Breast epithelium (tissue), 3 donors: ENCODE data around the gene CSNK1D.

Experiments
- POLR2A ChIP-seq: fragments of 450-650 bp; IDR thresholded peaks from one replicate; pipeline ENCODE4 v1.6.1; 2016; ENCODE audit warnings: antibody characterized with exemption, mild to moderate bottlenecking, moderate library complexity
- POLR2AphosphoS5 ChIP-seq, 3 donors: sonication (generic); formaldehyde crosslinking; IDR thresholded peaks; one replicate each; pipeline ENCODE4 v1.6.1; 2017; ENCODE audit warnings: antibody characterized with exemption in 3 of 3
- TF ChIP-seq, protein P1 (sequence below), 3 donors: fragments of 450-650 bp; IDR thresholded peaks; one replicate each; pipeline ENCODE4 v1.5.1; 2016 to 2017; ENCODE audit warnings: antibody characterized with exemption in 3 of 3, mild to moderate bottlenecking in 3 of 3, moderate library complexity in 3 of 3

- TF ChIP-seq, protein P1, sequence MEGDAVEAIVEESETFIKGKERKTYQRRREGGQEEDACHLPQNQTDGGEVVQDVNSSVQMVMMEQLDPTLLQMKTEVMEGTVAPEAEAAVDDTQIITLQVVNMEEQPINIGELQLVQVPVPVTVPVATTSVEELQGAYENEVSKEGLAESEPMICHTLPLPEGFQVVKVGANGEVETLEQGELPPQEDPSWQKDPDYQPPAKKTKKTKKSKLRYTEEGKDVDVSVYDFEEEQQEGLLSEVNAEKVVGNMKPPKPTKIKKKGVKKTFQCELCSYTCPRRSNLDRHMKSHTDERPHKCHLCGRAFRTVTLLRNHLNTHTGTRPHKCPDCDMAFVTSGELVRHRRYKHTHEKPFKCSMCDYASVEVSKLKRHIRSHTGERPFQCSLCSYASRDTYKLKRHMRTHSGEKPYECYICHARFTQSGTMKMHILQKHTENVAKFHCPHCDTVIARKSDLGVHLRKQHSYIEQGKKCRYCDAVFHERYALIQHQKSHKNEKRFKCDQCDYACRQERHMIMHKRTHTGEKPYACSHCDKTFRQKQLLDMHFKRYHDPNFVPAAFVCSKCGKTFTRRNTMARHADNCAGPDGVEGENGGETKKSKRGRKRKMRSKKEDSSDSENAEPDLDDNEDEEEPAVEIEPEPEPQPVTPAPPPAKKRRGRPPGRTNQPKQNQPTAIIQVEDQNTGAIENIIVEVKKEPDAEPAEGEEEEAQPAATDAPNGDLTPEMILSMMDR (IDR thresholded peaks at IDR 0.05) = no peak
- no peak for TF ChIP-seq POLR2A
- no peak for TF ChIP-seq POLR2AphosphoS5 (IDR thresholded peaks at IDR 0.05)
Observed at GRCh38 chr17:82303944-82304808, 30.7 kb upstream of the CSNK1D start.
